Colonic mucosa (tissue), 4 donors: ENCODE results near the gene LEMD3. TPM values are rescaled to one million over a fixed set of nuclear protein-coding genes. Genes with fewer than 3 reads are reported as not detected.
"Not testable (repeated sequence)": the region's sequence is repeated elsewhere in the genome, so short reads cannot be mapped to it uniquely, and the experiment has no call there.

Source experiments
- DNase-seq: peaks from one replicate; pipeline ENCODE4 v3.0.0-alpha.2; 2020
- H3K27ac ChIP-seq: fragments of 200-600 bp; one replicate; pipeline ENCODE4 v1.8.0; 2021
- H3K27me3 ChIP-seq: fragments of 200-600 bp; one replicate; pipeline ENCODE4 v1.8.0; 2021
- H3K36me3 ChIP-seq: fragments of 200-600 bp; one replicate; pipeline ENCODE4 v1.8.0; 2021
- H3K4me1 ChIP-seq: fragments of 200-600 bp; one replicate; pipeline ENCODE4 v1.8.0; 2021; ENCODE audit warnings: mild to moderate bottlenecking
- H3K4me3 ChIP-seq: fragments of 200-600 bp; one replicate; pipeline ENCODE4 v1.8.0; 2021
- H3K9ac ChIP-seq, 2 donors: one replicate each; pipeline ENCODE4 v1.7.0; 2013; ENCODE audit warnings: control low read depth in 2 of 2, low read depth in 2 of 2, low read length in 2 of 2
- H3K9me3 ChIP-seq: fragments of 200-600 bp; one replicate; pipeline ENCODE4 v1.8.0; 2021
- CTCF ChIP-seq: fragments of 200-600 bp; IDR thresholded peaks from one replicate; pipeline ENCODE4 v1.8.0; 2022; ENCODE audit warnings: antibody characterized with exemption, mild to moderate bottlenecking
- intact Hi-C: fragments of 100-400 bp; cut with DNase I; formaldehyde crosslinking; loops from one replicate; pipeline ENCODE4 v1.14.1; 2022
- total RNA-seq, 2 donors: library from RNA; stranded (reverse); fragmentation: NEBNext Ultra II Directional in 1 of 2; extraction: Animal tissue kit (Norgen Biotek cat#: 25700) in 1 of 2; gene quantifications; one replicate each; pipeline ENCODE4 v1.2.1, GENCODE V29; 2021
- donor health status: healthy.
- donor health status: DM: no; HTN: no; CAD: no.
- donor health status: DM: no; HTN: no; CAD: no.

The LEMD3 gene
- total RNA-seq, 2 donors from 2014 or later = 28.9 to 35.6 TPM

- intact Hi-C loops = no loop called here
- Histone ChIP-seq H3K9me3 (no peaks in the 10 kb centered on the region), H3K36me3 (no peaks in the 10 kb centered on the region), H3K4me3 (peak within 1 kb of the TSS; percentile 43), H3K4me1 (no peaks in the 10 kb centered on the region), H3K27me3 (peaks cover 11% of the 10 kb centered on the region), H3K27ac (peak within 1 kb of the TSS; percentile 42), H3K9ac (peak within 1 kb of the TSS in 1 of 2 donors; percentile 91)
- TF ChIP-seq CTCF = no peak
- DNase-seq = peak; percentile 46
Observed at GRCh38 chr12:65278576-65279368, 109.4 kb downstream of the LEMD3 start, which contains the start of gene MSRB3. Gene MSRB3, plus strand, starts transcription at chr12:65278683. Its CDS starts 29,897 bp downstream, at chr12:65308580.

- no peaks in the 10 kb centered on the region for H3K4me1 ChIP-seq
- peak overlapping the region; percentile 42 for H3K27ac ChIP-seq
- intact Hi-C loops = no loop called here
- H3K4me3 ChIP-seq = peak overlapping the region; percentile 43
- H3K9me3 ChIP-seq = no peaks in the 10 kb centered on the region
- no peaks in the 10 kb centered on the region for H3K36me3 ChIP-seq
- peaks cover 11% of the 10 kb centered on the region for H3K27me3 ChIP-seq
- peak overlapping the region in 1 of 2 donors; percentile 91 for H3K9ac ChIP-seq
- TF ChIP-seq CTCF = no peak
- no peak for DNase-seq
Observed at GRCh38 chr12:65279369-65280112, 110.2 kb downstream of the LEMD3 start.

- H3K9me3 ChIP-seq = no peaks in the 10 kb centered on the region
- no peak for TF ChIP-seq CTCF
- H3K4me1 ChIP-seq = no peaks in the 10 kb centered on the region
- no peaks in the 10 kb centered on the region for H3K36me3 ChIP-seq
- no peak overlapping the region for H3K9ac ChIP-seq
- DNase-seq = no peak
- no peak overlapping the region for H3K27ac ChIP-seq
- intact Hi-C loops = no loop called here
- H3K4me3 ChIP-seq = no peak overlapping the region
- H3K27me3 ChIP-seq = peaks cover 11% of the 10 kb centered on the region
Observed at GRCh38 chr12:65280306-65280705, 110.9 kb downstream of the LEMD3 start.

GRCh38 chr12:65282840-65283239 is 113.5 kb downstream of the LEMD3 start:
- H3K4me1 ChIP-seq = no peaks in the 10 kb centered on the region
- intact Hi-C loops = no loop called here
- H3K9me3 ChIP-seq = no peaks in the 10 kb centered on the region
- no peak overlapping the region for H3K4me3 ChIP-seq
- TF ChIP-seq CTCF = no peak
- no peaks in the 10 kb centered on the region for H3K36me3 ChIP-seq
- DNase-seq = no peak
- H3K27ac ChIP-seq = no peak overlapping the region
- no peak overlapping the region for H3K9ac ChIP-seq
- H3K27me3 ChIP-seq = peaks cover 11% of the 10 kb centered on the region

- H3K9ac ChIP-seq, H3K4me3 ChIP-seq, intact Hi-C loops, H3K9me3 ChIP-seq, H3K27me3 ChIP-seq, H3K36me3 ChIP-seq, DNase-seq, H3K4me1 ChIP-seq, H3K27ac ChIP-seq: not testable (repeated sequence)
Observed at GRCh38 chr12:65285532-65285931, 116.1 kb downstream of the LEMD3 start.
